AG08396 (cell line): Measurements from ENCODE around the gene SLC25A17.
"Not testable (repeated sequence)": the region's sequence is repeated elsewhere in the genome, so short reads cannot be mapped to it uniquely, and the experiment has no call there.

Experiments
- DNase-seq: peaks from one replicate; pipeline ENCODE4 v3.0.0; 2012; ENCODE audit warnings: low spot score, mixed read lengths

SLC25A17 gene

DNA sequence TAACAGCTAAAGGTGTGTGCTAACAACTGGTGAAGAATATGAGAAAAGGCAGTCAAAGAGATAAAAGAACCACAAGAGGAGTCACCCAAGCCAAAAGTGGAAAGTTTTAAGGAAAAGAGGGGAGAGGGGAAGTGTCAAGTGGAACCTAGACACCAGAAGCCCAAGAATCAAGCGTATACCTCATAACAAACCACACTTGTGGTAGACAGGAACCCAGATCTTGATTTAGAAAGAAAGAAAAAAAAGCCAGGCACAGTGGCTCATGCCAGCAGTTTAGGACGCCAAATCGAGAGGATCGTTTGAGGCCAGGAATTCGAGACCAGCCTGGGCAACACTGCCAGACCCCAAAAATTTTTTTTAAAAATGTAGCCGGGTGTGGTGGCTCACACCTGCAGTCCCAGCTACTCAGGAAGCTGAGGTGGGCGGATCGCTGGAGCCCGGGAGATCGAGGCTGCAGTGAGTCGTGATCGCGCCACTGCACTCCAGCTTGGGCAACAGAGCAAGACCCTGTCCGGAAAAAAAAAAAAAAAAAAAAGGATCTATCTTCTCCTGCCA lies 877 bp downstream of the SLC25A17 start:
- DNase-seq, result no peak

GRCh38 chr22:40817737-40818136 lies 1.4 kb downstream of the SLC25A17 start:
- DNase-seq, result no peak

GRCh38 chr22:40813912-40814315 lies 5.2 kb downstream of the SLC25A17 start:
- no peak for DNase-seq

- no peak for DNase-seq
Observed at GRCh38 chr22:40808018-40808841, 10.9 kb downstream of the SLC25A17 start.

DNA sequence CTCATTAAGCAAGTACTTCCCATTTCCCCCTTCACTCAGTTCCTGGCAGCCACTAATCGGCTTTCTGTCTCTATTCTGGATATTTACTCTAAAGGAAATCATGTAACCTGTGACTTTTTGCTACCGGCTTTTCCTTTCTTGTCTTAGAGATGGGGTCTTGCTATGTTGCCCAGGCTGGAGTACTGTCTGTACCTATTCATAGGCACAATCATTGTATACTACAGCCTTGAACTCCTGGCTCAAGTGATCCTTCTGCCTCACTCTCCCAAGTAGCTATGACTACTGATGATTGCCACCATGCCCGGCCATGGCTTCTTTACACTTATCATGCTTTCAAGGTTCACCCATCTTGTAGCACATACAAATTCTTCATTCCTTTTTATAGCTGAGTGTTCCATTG lies 12.4 kb downstream of the SLC25A17 start:
- no peak for DNase-seq

DNA sequence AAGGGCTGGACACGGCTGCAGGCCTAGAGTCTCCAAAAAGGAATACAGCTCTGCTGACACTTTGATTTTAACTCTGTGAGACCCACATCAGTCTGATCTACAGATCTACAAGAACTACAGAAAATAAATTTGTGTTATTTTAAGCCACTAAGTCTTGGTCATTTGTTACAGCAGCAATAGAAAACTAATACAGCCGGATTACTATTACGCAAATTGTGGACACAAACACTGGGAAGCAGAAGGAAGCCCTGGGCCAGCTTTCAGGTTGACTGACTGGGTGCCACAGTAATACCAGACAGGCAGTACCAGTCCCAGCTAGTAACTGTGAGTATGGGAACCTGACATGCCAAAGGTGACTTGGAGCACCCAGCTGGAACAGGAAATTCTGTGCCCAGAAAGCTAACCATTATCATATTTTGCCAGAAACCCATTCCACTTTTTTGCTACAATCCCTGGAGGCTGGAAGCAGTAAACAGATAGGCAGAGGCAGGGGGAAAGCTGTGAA lies 13.4 kb downstream of the SLC25A17 start:
- DNase-seq, result no peak

GRCh38 chr22:40805239-40805638 lies 13.9 kb downstream of the SLC25A17 start:
- no peak for DNase-seq

DNA sequence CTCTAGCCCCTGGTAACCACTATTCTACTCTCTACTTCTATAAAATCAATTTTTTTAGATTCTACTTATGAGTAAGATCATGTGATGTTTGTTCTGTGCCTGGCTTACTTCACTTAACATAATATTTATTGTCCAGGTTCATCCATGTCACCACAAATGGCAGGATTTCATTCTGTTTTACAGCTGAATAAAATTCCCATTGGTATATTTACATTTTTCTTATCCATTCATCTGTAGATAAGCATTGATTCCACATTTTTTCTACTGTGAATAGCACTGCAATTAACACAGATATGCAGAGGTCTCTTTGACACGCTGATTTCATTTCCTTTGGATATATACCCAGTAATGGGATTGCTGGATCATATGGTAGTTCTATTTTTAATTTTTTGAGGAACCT lies 15.8 kb downstream of the SLC25A17 start:
- no peak for DNase-seq

DNA sequence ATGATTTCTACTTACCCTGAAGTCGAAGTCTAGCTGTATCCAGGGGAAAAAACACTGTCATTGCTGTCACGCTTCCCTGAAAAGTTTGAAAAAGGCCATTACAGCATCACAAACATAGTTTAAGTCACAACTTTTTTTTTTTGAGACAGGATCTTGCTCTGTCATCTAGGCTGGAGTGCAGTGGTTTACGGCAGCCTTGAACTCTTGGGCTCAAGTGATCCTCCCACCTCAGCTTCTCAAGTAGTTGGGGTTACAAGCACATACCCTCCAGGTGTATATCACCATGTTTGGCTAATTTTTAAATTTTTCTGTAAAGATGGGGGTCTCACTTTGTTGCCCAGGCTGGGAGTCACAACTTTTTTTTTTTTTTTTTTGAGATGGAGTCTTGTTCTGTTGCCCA lies 20.1 kb downstream of the SLC25A17 start:
- DNase-seq, result no peak

DNA sequence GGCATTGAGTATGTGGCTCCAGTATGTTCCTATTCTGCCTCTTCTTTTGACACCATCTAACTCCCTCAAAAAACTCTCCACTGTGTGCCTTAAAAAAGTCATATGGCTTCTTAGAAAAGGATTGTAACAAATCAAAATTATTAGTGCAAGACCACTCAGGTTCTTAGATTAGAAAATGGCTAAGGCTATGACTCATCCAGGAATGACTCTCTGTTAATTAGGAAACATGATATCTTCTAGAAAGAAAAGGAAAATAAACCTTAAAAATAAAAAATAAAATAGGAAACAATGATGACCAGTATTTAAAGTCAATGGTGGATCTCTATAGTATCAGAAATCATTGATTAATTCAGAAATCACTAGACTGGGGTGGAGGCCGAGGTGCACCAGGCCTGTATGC lies 21.7 kb downstream of the SLC25A17 start:
- DNase-seq, result peak; percentile 21

GRCh38 chr22:40792451-40792850 lies 26.7 kb downstream of the SLC25A17 start:
- no peak for DNase-seq

DNA sequence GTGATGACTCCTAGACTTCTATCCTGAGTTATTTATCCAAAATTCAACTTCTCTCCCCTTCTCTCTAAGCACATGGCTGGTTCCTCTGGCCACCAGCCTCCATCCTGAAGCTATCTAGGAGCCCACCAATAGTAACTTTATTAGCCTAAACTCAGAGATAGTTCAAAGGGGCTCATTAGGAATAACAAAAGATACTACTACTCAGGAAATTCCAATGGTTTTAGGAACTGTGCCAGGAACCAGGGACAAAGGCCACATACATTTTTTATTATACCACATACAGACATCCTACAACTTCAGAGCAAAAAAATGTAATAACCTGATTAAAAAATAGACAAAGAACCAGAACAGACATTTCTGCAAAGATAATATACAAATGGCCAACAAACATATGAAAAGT lies 27.9 kb downstream of the SLC25A17 start:
- DNase-seq, result no peak

- no peak for DNase-seq
Observed at GRCh38 chr22:40789131-40789530, 30.0 kb downstream of the SLC25A17 start.

GRCh38 chr22:40782521-40782920 lies 36.6 kb downstream of the SLC25A17 start:
- no peak for DNase-seq

GRCh38 chr22:40781749-40782148 lies 37.4 kb downstream of the SLC25A17 start:
- DNase-seq, result not testable (repeated sequence)

DNA sequence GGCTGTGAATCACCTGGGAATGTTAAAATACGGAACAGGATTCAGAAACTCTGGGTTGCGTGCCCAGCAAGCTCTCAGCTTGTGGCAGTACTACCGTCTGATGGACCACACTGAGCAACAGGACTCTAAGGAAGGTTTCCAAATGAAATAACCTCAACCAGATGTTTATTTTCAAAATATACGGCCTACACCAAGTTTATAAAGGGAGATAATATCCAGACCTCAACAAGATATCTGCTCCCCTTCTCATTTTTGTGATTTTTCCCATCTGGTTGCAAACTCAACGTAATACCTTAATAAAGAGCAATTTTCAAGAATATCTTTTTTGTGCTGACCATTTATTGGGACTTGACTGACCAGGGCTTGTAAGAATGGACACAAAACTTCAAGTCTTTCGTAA lies 49.4 kb downstream of the SLC25A17 start:
- DNase-seq, result no peak

DNA sequence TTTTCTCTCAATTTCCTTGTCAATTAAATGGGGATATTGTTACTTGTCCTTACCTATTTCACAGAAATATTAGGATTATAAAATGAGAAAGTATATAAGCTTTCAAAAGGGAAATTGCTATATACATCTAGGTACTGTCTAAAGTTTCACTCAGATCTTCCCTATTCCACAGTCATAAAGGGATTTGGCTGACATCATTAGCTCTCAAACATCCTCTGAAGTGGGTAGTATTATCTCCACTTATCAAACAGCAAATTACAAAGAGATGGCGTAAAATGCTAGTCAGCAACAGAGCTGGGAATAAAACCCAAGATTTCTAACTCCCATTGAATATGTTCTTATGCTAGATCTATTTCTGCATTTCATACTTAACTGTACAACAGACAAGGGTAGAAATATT lies 50.9 kb downstream of the SLC25A17 start:
- no peak for DNase-seq

- DNase-seq, result no peak
Observed at GRCh38 chr22:40766956-40767355, 52.2 kb downstream of the SLC25A17 start.

- DNase-seq, result no peak
Observed at GRCh38 chr22:40764763-40765441, 54.2 kb downstream of the SLC25A17 start.

DNA sequence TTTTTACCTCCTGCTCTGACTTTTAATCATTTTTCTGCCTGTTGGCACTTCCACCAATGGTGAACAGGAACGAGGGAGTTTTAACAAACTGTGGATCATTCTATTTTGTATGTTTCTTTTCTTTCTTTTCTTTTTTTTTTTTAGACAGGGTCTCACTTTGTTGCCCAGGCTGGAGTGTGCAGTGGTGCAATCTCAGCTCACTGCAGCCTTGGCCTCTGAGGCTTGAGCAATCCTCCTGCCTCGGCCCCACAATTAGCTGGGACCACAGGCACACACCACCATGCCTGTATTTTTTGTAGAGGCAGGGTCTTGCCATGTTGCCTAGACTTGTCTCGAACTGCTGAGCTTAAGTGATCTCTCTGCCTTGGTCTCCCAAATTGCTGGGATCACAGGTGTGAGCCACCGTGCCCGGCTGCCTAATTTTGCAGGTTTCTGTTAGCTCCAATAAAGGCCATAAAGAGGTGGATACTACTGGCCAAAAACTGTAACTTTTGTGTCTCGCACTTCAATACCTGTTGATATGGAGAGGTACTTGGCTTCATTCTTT lies 59.8 kb downstream of the SLC25A17 start:
- no peak for DNase-seq

DNA sequence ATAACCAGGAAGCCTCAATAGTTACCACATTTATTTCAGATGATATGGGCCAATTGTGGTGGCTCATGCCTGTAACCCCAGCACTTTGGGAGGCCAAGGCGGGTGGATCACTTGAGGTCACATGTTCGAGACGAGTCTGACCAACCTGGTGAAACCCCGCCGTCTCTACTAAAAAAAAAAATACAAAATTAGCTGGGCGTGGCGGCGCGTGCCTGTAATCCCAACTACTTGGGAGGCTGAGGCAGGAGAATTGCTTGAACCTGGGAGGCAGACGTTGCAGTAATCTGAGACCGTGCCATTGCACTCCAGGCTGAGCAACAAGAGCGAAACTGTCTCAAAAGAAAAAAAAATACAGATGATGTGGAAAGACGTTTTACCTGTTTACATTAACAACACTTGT lies 60.3 kb downstream of the SLC25A17 start:
- DNase-seq, result not testable (repeated sequence)

- no peak for DNase-seq
Observed at GRCh38 chr22:40758390-40758789, 60.8 kb downstream of the SLC25A17 start.

- no peak for DNase-seq
Observed at GRCh38 chr22:40757071-40757470, 62.1 kb downstream of the SLC25A17 start.
